Measurements from ENCODE around the gene DPP6.

- TF ChIP-seq POLR2AphosphoS5 (IDR thresholded peaks at IDR 0.05; ENCODE audit: borderline replicate concordance, low read depth, low read length) (no peak), FOXP2 (optimal IDR thresholded peaks at IDR 0.05; ENCODE audit: control extremely low read depth, extremely low read length, insufficient read depth) (no peak)
Observed at GRCh38 chr7:154911411-154911810, 859.2 kb downstream of the DPP6 start.
